HG02759 (cell line): Measurements from ENCODE around the gene MYF6.
A peak's percentile ranks its signal among the peaks of the same experiment; 100 is the strongest.
"Not testable (repeated sequence)": the region's sequence is repeated elsewhere in the genome, so short reads cannot be mapped to it uniquely, and the experiment has no call there.

ENCODE experiments used
- ATAC-seq: cut with Tn5 transposase; IDR thresholded peaks from one replicate; pipeline ENCODE4 v1.9.1; 2021; ENCODE audit warnings: mild to moderate bottlenecking, moderate library complexity; ENCODE audit not compliant: unreplicated experiment

Gene MYF6

DNA sequence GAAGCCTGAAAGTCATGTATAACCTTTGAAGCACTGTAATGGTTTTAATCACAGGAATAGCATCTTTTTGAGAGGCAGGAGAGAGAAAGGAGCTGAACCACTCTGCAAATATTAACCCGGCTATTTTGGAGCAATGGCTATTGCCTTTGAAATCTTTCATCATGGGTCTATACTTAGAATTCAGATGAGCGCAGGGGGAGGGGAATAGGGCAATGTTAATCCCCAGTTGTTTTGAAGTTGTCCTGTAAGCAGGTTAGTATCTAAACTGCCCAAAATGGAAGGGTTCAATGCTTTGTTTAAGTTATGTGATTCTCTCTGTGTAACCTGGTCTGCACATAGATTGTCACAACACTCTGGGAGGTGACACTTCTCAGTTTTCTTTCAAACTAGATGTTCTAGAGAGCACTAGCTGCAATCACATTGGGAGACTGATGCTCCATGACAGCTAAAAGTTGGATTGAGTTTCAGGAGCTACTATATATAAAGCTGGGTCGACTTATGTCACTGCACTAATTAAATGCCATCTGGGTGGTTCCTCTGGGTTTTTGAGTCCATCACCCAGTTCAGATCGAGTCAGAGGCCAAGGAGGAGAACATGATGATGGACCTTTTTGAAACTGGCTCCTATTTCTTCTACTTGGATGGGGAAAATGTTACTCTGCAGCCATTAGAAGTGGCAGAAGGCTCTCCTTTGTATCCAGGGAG is at the start of gene MYF6:
TSS of gene MYF6 (plus strand) at position 509 of the 704 bp plus-strand sequence. CDS start at position 595, 86 bp downstream.
- no peak for ATAC-seq

GRCh38 chr12:80659512-80660063 is 47.8 kb upstream of the MYF6 start:
- ATAC-seq: no peak

GRCh38 chr12:80662586-80662985 is 44.8 kb upstream of the MYF6 start:
- ATAC-seq: no peak

DNA sequence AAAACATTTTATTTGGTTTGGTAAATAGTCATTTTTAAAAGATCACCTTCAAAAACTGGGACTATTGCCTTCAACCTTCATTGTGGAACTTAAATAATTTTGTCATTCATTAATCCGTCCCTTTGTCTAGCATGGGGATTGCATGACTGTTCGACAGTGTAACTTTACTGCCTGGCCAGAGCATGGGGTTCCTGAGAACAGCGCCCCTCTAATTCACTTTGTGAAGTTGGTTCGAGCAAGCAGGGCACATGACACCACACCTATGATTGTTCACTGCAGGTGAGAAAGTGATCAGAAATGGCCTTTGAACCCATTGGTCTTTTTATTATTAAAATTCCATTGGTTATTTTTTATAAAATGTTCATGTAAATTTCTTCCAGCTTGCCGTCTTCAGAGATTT is 37.2 kb upstream of the MYF6 start:
- no peak for ATAC-seq

- ATAC-seq: not testable (repeated sequence)
These were observed 31.3 kb upstream of the MYF6 start for GRCh38 chr12:80676042-80676636.

DNA sequence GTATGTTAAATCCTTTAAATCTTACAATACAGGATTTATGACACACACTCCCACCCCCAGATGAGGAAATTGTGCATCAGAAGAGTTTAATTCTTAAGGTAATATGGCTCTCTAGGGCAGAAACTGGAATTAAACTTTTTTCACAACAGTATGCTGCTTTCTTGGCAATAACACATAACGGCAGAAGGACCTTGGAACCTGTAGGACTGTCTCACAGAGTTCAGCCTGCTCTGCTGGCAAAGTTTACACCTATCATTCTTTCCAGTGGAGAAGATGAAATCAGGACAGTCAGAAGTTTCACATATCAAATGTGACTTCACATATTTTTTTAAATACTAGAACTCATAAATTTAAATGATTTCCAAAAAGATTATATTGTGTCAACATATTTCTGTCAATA is 30.6 kb upstream of the MYF6 start:
- no peak for ATAC-seq

GRCh38 chr12:80677994-80678393 is 29.4 kb upstream of the MYF6 start:
- ATAC-seq: no peak

GRCh38 chr12:80679346-80680131 is 27.9 kb upstream of the MYF6 start:
- no peak for ATAC-seq

DNA sequence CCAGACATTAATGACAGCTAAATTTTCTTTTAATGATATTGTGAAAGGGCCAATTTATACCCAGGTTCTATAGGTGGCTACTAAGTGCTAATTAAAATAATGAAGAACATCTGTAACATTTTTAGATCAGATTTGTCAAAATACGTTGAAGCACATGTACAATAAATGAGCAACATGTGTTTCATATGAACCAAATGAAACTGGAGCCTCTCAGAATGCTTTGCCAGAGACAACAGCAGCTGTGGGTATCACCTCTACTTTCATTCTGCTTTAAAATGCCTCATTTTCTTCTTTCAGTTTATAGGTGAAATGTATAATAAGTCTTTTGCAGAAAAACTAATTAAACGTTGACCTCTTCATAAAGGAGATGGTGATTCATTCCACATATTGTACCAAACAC is 26.1 kb upstream of the MYF6 start:
- peak; percentile 65 for ATAC-seq

DNA sequence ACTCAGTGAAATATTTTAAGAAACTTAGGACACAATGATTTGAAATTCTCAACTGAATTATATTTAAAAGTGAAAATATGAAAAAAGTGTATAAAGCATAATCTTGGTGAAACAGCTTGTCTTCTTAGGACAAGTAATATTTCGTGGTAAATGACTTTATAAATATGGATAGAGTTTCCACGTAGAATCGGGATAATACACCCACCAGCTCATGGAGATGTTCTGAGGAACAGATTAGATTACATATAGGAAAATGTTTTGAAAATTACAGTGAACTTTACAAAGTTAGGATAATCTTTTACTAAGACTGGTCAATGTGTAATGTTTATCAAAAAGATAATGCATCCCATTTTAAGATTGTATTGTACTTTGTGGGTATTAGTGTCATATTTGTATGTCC is 25.6 kb upstream of the MYF6 start:
- no peak for ATAC-seq

DNA sequence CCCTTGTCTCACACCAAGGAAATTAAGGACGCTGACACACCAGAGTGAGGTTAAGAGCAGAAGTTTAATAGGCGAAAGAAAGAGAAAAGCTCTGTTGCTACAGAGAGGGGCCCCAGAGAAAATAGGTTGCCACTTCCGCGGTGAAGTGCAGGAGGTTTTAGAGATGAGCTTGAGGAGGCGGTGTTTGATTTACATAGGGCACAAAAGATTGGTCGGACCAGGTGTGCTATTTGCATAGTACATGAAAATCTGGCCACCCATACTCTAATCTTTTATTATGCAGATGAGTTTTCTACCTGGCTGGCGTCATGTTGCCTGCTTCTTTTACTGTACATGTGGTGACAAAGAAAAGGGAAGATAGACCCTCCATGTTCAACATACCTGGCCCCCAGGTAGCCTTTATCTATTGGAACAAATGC is 23.3 kb upstream of the MYF6 start:
- no peak for ATAC-seq

DNA sequence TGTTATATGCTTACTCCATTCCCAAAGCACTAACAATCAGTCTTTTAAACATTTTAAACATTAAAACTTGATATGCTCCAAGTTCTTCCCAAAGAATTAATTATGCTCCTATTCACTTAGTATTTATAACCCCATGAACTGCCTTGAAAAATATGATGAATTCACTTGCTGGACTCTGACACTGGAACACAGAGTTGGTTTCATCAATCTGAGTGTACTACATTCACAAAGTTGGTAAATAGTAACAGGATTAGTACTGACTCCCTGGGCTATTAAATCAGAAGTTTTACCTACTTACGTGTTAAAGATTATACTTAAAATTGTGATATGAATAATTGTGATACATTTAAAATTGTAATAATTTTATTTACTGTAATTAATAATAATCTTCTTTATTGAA is 17.3 kb upstream of the MYF6 start:
- ATAC-seq: no peak

- ATAC-seq: no peak
These were observed 16.9 kb upstream of the MYF6 start for GRCh38 chr12:80690513-80690912.

- ATAC-seq: peak; percentile 63
These were observed 15.3 kb upstream of the MYF6 start for GRCh38 chr12:80692114-80692513.

DNA sequence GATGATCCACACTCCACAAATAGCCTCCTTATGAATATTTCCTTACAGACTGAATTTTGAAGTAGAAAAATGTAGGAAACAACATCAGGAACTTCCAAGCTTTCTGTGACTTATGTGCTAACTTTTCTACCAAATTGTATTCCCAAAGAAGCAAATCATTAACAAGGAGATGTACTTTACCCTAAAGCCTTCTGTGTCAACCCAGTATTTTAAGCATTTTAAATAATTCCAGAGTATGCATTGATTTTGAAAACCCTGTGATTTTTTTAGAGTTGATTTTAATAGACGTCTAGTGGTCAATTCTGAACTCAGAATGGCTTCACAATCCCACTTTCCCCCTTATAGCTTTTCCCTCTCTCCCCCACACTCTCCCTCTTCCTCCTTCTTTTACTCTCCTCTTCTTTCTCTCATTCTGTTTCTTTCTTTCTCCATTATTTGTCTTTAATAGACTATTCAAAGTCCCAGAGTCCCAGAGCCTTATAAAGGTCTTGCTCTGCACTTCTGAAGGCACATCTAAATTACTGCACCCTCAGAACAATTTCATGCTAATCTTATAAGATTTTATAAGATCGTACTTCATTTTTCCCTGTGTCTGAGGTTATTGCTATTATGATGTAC is 10.1 kb upstream of the MYF6 start:
- no peak for ATAC-seq

- ATAC-seq: no peak
These were observed 9.2 kb upstream of the MYF6 start for GRCh38 chr12:80698256-80698655.

- ATAC-seq: no peak
These were observed 8.4 kb upstream of the MYF6 start for GRCh38 chr12:80698847-80699542.

GRCh38 chr12:80700327-80700726 is 7.1 kb upstream of the MYF6 start:
- ATAC-seq: no peak

DNA sequence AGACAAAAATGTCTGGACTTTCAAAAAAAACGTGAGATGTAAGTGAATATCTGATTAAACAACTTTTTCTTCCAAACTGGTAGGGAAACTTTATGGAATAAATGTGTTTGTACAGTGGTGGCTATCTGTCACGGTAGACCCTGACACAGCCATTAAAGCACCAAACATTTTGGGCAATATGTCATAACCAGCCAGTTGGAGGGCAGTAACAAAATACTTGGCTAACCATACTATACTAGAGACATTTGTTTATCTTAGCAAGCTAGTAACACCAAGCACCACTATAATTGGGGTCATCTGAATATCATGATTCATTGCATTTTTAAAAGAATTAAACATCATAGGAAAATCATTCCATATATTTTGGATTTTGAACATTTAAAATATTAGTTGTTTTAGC is 6.0 kb upstream of the MYF6 start:
- ATAC-seq: no peak
